Activated T-cell treated with anti-CD3 and anti-CD28 coated beads, Interleukin-2, amount 50 U/mL, for 48 hours (primary cell): Measurements from ENCODE around the gene PCDHB12.
"Not testable (repeated sequence)": the region's sequence is repeated elsewhere in the genome, so short reads cannot be mapped to it uniquely, and the experiment has no call there.

Source experiments
- DNase-seq, 2 experiments: peaks; one replicate each; pipeline ENCODE4 v3.0.0-alpha.2; 2020

The PCDHB12 gene

DNA sequence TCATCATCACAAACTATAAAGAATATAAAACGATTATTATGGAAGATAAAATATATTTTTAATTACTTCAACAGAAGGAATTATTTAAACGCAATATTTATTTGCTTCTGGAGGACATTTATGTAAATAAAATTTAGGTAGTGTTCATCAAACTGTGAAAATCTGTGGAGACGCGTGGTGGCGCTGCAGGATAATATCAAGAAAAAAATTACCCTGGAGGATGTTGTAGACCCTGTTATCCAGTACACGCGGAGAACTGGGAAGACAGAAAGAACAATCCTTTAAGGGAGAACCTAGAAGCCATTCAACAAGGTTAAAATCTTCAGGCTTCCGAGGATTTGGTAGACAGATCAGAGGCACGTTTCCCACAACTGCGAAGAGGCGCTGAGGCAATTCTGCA, at the start of gene PCDHB12:
PCDHB12 (plus strand) TSS at position 242 of the 400 bp plus-strand sequence. CDS start 189 bp downstream, outside the sequence.
- DNase-seq, result no peak

DNA sequence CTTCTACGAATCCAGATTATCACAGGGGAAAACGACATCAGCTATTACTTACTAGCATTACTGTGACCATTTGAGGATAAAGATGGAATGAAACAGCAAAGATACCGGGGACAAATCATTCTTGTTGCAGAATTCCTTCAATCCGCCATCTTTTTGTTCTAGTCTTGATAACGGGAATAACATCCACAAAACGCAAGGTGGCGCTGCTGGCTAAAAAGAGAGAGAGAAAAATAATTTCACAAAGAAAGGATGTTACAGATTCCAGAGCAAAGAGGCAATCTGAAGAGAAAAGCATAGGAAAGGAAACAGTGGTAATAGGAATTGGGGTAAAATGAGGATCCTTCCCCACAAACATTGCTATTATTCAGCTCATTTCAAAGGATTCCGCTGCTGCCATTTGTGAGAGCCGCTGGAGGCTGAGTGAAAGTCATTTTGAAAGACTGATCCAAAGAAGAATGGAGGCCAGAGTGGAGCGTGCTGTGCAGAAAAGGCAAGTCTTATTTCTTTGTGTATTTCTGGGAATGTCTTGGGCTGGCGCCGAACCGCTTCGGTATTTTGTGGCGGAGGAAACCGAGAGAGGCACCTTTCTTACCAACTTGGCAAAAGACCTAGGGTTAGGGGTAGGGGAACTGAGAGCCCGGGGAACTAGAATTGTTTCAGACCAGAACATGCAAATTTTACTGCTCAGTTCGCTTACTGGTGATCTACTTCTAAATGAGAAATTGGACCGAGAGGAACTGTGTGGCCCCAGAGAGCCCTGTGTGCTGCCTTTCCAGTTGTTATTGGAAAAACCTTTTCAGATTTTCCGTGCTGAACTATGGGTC, 35.9 kb upstream of the PCDHB12 start, which contains the start of gene PCDHB7:
PCDHB7 (plus strand) TSS at position 264 of the 824 bp plus-strand sequence; CDS start at position 456, 192 bp downstream.
- no peak for DNase-seq

DNA sequence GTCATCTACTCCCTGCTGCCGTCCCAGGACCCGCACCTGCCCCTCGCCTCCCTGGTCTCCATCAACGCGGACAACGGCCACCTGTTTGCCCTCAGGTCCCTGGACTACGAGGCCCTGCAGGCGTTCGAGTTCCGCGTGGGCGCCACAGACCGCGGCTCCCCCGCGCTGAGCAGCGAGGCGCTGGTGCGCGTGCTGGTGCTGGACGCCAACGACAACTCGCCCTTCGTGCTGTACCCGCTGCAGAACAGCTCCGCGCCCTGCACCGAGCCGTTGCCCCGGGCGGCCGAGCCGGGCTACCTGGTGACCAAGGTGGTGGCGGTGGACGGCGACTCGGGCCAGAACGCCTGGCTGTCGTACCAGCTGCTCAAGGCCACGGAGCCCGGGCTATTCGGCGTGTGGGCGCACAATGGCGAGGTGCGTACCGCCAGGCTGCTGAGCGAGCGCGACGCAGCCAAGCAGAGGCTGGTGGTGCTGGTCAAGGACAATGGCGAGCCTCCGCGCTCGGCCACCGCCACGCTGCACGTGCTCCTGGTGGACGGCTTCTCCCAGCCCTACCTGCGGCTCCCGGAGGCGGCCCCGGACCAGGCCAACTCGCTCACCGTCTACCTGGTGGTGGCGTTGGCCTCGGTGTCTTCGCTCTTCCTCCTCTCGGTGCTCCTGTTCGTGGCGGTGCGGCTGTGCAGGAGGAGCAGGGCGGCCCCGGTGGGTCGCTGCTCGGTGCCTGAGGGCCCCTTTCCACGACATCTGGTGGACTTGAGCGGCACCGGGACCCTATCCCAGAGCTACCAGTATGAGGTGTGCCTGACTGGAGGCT, 34.0 kb upstream of the PCDHB12 start:
- not testable (repeated sequence) for DNase-seq

DNA sequence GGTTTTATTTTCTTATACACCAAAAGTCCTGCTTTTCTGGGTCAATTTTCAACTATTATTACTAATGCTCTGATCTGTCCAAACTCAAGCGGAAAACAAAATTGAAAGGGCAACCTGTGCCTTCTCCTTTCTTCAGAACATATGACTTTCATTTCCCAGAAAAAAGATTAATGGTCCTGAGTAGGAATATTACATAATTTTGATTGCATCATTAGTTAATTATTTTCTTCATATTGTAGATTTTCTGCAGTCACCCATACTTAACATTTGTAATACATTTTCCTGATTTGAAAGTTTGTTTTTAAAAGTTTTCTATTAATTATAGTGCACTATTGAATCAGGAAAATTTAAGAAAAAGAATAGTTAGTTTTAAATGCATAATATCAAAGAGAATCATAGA, 32.6 kb upstream of the PCDHB12 start:
- no peak for DNase-seq

DNA sequence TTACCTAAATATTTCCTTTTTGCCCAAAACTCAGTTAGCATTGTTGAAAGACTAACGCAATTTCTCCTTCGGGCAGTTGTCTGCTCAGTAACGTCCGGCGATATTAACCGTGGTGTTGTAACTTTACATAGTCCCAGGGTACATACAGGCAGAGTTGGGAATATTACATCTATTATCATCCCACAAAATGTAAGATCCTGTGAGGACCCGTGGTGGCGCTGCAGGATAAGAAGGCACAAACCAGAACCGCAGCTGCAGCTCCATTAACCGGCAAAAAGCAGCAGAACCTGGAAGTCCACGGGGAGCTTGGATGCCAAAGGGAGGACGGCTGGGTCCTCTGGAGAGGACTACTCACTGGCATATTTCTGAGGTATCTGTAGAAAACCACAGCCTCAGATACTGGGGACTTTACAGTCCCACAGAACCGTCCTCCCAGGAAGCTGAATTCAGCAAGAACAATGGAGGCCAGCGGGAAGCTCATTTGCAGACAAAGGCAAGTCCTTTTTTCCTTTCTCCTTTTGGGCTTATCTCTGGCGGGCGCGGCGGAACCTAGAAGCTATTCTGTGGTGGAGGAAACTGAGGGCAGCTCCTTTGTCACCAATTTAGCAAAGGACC, 30.8 kb upstream of the PCDHB12 start, which contains the start of gene PCDHB8:
PCDHB8 (plus strand) TSS at position 214 of the 615 bp plus-strand sequence; CDS start at position 459, 245 bp downstream.
- DNase-seq, result not testable (repeated sequence)

DNA sequence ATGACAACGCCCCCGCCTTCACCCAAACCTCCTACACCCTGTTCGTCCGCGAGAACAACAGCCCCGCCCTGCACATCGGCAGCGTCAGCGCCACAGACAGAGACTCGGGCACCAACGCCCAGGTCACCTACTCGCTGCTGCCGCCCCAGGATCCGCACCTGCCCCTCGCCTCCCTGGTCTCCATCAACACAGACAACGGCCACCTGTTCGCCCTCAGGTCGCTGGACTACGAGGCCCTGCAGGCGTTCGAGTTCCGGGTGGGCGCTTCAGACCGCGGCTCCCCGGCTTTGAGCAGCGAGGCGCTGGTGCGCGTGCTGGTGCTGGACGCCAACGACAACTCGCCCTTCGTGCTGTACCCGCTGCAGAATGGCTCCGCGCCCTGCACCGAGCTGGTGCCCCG, 29.1 kb upstream of the PCDHB12 start:
- DNase-seq, result not testable (repeated sequence)

DNA sequence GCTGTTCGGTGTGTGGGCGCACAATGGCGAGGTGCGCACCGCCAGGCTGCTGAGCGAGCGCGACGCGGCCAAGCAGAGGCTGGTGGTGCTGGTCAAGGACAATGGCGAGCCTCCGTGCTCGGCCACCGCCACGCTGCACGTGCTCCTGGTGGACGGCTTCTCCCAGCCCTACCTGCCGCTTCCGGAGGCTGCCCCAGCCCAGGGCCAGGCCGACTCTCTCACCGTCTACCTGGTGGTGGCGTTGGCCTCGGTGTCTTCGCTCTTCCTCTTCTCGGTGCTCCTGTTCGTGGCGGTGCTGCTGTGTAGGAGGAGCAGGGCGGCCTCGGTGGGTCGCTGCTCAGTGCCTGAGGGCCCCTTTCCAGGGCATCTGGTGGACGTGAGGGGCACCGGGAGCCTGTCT, 28.6 kb upstream of the PCDHB12 start:
- DNase-seq, result not testable (repeated sequence)

DNA sequence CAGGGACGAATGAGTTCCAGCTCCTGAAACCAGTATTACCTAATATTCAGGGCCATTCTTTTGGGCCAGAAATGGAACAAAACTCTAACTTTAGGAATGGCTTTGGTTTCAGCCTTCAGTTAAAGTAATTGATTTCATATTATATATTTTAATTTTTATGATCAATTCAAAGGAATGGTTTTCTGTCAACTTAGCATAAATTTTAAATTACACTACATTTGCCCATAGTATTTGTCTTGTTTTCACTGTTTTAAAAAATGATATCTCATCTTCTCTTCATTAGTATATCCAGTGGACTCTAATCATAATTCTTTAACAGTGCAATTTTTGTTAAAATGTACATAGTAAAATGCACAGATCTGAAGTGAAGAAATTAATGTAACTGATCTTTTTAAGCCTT, 28.2 kb upstream of the PCDHB12 start:
- no peak for DNase-seq

DNA sequence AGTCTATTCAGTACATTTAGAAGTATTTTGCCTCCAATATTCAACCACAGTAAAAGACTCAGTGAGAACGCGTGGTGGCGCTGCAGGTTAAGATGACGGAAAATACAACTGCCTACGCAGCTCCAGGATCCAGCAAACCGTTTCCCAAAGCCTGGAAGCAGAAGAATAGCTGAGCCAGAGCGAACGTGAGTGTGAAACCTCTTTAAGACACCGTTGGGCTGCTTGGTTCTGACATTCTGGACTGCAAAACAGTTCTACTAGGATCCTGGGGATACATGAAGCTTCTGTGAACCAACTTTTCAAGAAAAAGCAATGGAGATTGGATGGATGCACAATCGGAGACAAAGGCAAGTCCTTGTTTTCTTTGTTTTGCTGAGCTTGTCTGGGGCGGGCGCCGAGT, 26.3 kb upstream of the PCDHB12 start, which contains the start of gene PCDHB16:
PCDHB16 (plus strand) TSS at position 140 of the 400 bp plus-strand sequence; CDS start at position 313, 173 bp downstream.
- DNase-seq, result no peak

DNA sequence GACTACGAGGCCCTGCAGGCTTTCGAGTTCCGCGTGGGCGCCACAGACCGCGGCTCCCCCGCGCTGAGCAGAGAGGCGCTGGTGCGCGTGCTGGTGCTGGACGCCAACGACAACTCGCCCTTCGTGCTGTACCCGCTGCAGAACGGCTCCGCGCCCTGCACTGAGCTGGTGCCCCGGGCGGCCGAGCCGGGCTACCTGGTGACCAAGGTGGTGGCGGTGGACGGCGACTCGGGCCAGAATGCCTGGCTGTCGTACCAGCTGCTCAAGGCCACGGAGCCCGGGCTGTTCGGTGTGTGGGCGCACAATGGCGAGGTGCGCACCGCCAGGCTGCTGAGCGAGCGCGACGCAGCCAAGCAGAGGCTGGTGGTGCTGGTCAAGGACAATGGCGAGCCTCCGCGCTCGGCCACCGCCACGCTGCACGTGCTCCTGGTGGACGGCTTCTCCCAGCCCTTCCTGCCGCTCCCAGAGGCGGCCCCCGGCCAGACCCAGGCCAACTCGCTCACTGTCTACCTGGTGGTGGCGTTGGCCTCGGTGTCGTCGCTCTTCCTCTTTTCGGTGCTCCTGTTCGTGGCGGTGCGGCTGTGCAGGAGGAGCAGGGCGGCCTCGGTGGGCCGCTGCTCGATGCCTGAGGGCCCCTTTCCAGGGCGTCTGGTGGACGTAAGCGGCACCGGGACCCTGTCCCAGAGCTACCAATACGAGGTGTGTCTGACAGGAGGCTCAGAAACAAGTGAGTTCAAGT, 24.2 kb upstream of the PCDHB12 start:
- DNase-seq, result not testable (repeated sequence)

DNA sequence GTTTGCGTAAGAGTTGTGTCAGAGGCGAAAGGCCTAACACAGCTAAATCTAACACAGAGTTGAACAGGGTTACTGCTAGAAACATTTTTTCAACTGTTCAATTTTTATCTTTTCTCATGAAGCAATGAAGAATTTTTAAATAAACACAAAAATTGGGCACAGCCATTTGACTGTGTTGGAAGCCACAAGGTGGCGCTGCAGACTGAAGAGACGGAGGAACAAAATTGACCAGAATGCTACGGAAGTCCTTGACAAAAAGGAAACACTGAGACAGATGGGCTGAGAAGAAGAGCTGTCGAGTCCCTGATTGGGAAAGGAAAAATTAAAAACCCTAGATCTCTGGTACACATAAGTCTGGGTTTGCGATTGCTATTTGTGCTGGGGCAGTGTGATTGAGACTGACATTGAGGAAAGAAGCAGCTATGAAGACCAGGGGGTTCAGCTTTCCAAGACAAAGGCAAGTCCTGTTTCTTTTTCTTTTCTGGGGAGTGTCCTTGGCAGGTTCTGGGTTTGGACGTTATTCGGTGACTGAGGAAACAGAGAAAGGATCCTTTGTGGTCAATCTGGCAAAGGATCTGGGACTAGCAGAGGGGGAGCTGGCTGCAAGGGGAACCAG, 21.5 kb upstream of the PCDHB12 start, which contains the start of gene PCDHB9:
PCDHB9 (plus strand) TSS at position 265 of the 616 bp plus-strand sequence; CDS start at position 423, 158 bp downstream.
- DNase-seq, result peak in 1 of 2 experiments; percentile 39

DNA sequence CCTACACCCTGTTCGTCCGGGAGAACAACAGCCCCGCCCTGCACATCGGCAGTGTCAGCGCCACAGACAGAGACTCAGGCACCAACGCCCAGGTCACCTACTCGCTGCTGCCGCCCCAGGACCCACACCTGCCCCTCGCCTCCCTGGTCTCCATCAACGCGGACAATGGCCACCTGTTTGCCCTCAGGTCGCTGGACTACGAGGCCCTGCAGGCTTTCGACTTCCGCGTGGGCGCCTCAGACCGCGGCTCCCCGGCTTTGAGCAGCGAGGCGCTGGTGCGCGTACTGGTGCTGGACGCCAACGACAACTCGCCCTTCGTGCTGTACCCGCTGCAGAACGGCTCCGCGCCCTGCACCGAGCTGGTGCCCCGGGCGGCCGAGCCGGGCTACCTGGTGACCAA, 19.8 kb upstream of the PCDHB12 start:
- DNase-seq, result not testable (repeated sequence)

DNA sequence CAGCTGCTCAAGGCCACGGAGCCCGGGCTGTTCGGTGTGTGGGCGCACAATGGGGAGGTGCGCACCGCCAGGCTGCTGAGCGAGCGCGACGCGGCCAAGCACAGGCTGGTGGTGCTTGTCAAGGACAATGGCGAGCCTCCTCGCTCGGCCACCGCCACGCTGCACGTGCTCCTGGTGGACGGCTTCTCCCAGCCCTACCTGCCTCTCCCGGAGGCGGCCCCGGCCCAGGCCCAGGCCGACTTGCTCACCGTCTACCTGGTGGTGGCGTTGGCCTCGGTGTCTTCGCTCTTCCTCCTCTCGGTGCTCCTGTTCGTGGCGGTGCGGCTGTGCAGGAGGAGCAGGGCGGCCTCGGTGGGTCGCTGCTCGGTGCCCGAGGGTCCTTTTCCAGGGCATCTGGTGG, 19.4 kb upstream of the PCDHB12 start:
- DNase-seq, result not testable (repeated sequence)

DNA sequence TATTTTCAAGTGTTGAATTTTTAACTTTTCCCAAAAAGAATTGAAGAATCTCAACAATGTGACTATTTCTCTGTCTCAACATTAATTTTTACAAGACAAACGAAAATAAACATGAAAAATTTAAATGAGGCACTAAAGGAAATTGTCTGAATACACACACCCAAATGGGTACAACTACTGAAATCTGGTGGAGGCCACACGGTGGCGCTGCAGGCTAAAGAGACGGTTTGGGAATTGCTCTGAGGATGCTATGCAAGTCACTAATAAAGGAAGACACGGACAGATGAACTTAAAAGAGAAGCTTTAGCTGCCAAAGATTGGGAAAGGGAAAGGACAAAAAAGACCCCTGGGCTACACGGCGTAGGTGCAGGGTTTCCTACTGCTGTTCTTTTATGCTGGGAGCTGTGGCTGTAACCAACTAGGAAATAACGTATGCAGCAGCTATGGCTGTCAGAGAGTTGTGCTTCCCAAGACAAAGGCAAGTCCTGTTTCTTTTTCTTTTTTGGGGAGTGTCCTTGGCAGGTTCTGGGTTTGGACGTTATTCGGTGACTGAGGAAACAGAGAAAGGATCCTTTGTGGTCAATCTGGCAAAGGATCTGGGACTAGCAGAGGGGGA, 16.3 kb upstream of the PCDHB12 start, which contains the start of gene PCDHB10:
PCDHB10 (plus strand) TSS at position 244 of the 616 bp plus-strand sequence; CDS start at position 444, 200 bp downstream.
- DNase-seq, result peak; percentile 49 to 52

DNA sequence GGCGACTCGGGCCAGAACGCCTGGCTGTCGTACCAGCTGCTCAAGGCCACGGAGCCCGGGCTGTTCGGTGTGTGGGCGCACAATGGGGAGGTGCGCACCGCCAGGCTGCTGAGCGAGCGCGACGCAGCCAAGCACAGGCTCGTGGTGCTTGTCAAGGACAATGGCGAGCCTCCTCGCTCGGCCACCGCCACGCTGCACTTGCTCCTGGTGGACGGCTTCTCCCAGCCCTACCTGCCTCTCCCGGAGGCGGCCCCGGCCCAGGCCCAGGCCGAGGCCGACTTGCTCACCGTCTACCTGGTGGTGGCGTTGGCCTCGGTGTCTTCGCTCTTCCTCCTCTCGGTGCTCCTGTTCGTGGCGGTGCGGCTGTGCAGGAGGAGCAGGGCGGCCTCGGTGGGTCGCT, 14.2 kb upstream of the PCDHB12 start:
- DNase-seq, result not testable (repeated sequence)

DNA sequence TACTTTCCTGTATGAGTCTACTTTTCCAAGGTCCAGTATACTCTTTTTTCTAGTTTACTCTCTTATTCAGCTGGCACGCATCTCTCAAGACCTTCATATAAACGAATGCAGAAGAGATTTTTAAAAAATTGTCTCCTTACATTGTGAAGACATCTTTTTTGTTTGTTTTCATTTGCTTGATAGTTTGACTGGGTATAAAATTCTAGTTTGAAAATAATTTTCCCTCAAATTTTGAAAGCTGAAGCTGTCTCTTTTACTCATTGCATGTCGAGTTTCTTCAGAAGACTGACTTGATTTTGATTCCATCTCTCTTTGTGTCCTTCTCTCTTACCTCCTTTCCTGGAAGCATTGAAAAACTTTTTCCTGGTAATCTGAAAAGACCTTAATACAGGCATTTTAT, 12.2 kb upstream of the PCDHB12 start:
- no peak for DNase-seq

DNA sequence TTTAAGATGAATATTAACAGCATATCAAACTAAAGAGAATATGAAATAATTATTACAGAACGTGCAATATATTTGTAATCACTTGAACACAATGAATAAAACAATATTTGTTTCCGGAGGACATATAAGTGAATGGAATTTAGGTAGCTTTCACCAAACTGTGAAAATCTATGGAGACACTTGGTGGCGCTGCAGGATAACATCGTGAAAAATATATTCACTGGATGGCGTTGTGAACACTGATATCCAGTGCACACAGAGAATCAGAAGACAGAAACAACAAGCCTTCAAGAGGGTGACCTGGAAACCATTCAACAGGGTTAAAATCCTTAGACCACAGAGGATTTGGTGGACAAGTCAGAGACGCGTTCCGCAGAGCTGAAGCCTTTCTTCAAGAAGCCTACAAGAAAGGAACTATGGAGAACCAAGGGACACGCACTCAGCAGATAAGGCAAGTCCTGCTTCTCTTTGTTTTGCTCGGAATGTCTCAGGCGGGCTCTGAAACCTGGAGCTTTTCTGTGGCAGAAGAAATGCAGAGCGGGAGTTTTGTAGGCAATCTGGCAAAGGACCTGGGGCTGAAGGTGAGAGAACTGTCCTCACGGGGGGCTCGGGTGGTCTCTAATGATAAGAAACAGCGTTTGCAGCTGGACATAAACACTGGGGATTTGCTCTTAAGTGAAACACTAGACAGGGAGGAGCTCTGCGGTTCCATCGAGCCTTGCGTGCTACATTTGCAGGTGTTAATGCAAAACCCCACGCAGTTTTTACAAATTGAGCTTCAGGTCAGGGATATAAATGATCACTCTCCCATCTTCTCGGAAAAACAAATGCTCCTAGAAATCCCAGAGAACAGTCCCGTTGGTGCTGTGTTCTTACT, 8.9 kb upstream of the PCDHB12 start, which contains the start of gene PCDHB11:
PCDHB11 (plus strand) TSS at position 269 of the 877 bp plus-strand sequence; CDS start at position 417, 148 bp downstream.
- DNase-seq, result no peak

DNA sequence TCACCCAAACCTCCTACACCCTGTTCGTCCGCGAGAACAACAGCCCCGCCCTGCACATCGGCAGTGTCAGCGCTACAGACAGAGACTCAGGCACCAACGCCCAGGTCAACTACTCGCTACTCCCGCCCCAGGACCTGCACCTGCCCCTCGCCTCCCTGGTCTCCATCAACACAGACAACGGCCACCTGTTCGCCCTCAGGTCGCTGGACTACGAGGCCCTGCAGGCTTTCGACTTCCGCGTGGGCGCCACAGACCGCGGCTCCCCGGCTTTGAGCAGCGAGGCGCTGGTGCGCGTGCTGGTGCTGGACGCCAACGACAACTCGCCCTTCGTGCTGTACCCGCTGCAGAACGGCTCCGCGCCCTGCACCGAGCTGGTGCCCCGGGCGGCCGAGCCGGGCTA, 7.4 kb upstream of the PCDHB12 start:
- not testable (repeated sequence) for DNase-seq

DNA sequence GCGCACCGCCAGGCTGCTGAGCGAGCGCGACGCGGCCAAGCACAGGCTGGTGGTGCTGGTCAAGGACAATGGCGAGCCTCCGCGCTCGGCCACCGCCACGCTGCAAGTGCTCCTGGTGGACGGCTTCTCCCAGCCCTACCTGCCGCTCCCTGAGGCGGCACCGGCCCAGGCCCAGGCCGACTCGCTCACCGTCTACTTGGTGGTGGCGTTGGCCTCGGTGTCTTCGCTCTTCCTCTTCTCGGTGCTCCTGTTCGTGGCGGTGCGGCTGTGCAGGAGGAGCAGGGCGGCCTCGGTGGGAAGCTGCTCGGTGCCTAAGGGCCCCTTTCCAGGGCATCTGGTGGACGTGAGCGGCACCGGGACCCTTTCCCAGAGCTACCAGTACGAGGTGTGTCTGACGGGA, 6.9 kb upstream of the PCDHB12 start:
- DNase-seq, result not testable (repeated sequence)

DNA sequence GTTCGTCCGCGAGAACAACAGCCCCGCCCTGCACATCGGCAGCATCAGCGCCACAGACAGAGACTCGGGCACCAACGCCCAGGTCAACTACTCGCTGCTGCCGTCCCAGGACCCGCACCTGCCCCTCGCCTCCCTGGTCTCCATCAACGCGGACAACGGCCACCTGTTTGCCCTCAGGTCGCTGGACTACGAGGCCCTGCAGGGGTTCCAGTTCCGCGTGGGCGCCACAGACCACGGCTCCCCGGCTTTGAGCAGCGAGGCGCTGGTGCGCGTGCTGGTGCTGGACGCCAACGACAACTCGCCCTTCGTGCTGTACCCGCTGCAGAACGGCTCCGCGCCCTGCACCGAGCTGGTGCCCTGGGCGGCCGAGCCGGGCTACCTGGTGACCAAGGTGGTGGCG, 1.8 kb downstream of the PCDHB12 start:
- DNase-seq, result not testable (repeated sequence)
